Measurements from ENCODE around the gene KSR1. TPM values are rescaled to one million over a fixed set of nuclear protein-coding genes. Genes with fewer than 3 reads are reported as not detected.
"Not testable (repeated sequence)": the region's sequence is repeated elsewhere in the genome, so short reads cannot be mapped to it uniquely, and the experiment has no call there.

Gene KSR1
- total and polyA plus RNA-seq, 4 donors = 23.0 to 71.1 (median 47.0) TPM

DNA sequence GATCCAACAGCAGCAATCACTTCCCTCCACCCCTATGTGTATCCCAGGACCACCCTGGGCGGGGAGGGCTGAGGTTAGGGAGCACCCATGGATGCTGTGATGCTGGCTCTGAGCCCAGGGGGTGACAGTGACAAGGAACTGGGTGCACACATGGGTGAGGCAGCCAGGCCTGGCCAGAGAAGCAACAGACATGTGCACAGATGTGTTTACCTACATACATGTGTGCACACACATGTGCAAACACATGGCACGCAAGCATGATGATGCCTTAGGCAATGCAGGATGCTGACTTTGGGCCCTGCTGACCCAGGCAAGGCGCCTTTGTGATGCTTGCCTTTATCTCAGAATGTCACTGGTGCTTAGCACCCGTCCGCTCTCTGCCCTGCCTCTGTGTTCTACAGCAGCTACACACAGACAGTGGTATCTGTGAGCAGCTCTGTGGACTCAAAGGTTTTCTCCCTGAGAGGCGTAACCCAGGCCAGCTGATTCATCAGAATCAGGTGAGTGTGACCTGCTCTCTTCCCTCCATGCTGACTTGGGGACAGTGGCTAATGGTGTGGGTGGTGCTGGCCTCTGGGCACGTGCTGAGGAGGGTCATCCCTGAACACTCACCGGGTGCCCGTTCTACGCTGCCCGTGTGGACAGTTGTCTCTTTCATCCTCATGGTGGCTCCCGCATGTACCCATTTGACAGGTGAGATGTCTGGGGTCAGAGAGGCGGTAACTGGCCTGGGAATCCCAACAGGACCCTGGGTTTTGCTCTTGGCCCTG, 38.5 kb upstream of the KSR1 start:
- Histone ChIP-seq H3K4me1 (ENCODE audit: control insufficient read depth, insufficient read depth, low read length) (no peaks in the 10 kb centered on the region), H3K27me3 (ENCODE audit: control insufficient read depth, insufficient read depth, low read length) (no peaks in the 10 kb centered on the region), H3K4me3 (ENCODE audit: low read depth, low read length) (no peak overlapping the region), H3K9me3 (ENCODE audit: control insufficient read depth, insufficient read depth, low read length) (no peaks in the 10 kb centered on the region), H3K36me3 (ENCODE audit: control insufficient read depth, insufficient read depth, low read length) (no peaks in the 10 kb centered on the region), H3K27ac (ENCODE audit: low read depth, low read length) (no peak overlapping the region)
- no peak for DNase-seq (ENCODE audit: low read depth in 4 of 6, low spot score in 6 of 6)
- 96% methylated on average over 12 of the region's 13 CpGs for WGBS (ENCODE audit: insufficient coverage)

DNA sequence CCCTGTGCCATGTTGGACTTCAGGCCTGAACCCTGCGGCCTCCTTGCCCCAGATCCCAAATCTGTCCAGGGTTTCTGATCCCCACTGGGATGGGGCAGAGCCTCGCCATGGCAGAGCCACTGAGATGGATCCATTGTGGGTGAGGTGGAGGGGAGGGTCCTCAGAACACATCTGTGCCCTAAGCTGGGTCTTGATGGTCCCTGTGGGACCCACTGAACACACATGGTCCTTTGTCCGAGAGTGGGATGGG, 38.0 kb upstream of the KSR1 start:
- Histone ChIP-seq H3K27ac (ENCODE audit: low read depth, low read length) (no peak overlapping the region), H3K9me3 (ENCODE audit: control insufficient read depth, insufficient read depth, low read length) (no peaks in the 10 kb centered on the region), H3K4me3 (ENCODE audit: low read depth, low read length) (no peak overlapping the region), H3K4me1 (ENCODE audit: control insufficient read depth, insufficient read depth, low read length) (no peaks in the 10 kb centered on the region), H3K27me3 (ENCODE audit: control insufficient read depth, insufficient read depth, low read length) (no peaks in the 10 kb centered on the region), H3K36me3 (ENCODE audit: control insufficient read depth, insufficient read depth, low read length) (no peaks in the 10 kb centered on the region)
- WGBS (ENCODE audit: insufficient coverage) = 86% methylated on average over 3 of the region's 3 CpGs
- no peak for DNase-seq (ENCODE audit: low read depth in 4 of 6, low spot score in 6 of 6)

DNA sequence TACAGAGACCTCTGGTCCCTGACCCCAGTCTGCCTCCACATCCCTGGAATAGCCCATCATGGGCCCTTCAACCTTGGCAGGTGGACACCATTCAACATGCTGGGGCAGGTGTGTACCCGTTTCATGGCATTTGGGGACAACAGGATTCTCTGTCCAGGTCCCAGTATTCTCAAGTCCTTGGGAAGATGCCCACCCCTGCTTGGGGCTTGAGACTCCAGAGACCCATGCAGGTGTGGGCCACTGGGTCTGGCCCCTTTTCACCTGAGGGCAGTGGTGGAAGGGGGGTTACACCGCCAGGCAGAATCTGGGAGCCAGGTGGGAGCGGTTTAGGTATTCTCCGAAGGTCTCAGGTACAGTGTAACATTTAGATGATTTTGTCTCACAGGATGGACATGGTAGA, 37.1 kb upstream of the KSR1 start:
- H3K4me1 ChIP-seq (ENCODE audit: control insufficient read depth, insufficient read depth, low read length) = no peaks in the 10 kb centered on the region
- no peaks in the 10 kb centered on the region for H3K36me3 ChIP-seq (ENCODE audit: control insufficient read depth, insufficient read depth, low read length)
- no peak overlapping the region for H3K4me3 ChIP-seq (ENCODE audit: low read depth, low read length)
- no peak for DNase-seq (ENCODE audit: low read depth in 4 of 6, low spot score in 6 of 6)
- H3K27ac ChIP-seq (ENCODE audit: low read depth, low read length) = no peak overlapping the region
- no peaks in the 10 kb centered on the region for H3K27me3 ChIP-seq (ENCODE audit: control insufficient read depth, insufficient read depth, low read length)
- 100% methylated on average over 1 of the region's 4 CpGs for WGBS (ENCODE audit: insufficient coverage)
- H3K9me3 ChIP-seq (ENCODE audit: control insufficient read depth, insufficient read depth, low read length) = no peaks in the 10 kb centered on the region

DNA sequence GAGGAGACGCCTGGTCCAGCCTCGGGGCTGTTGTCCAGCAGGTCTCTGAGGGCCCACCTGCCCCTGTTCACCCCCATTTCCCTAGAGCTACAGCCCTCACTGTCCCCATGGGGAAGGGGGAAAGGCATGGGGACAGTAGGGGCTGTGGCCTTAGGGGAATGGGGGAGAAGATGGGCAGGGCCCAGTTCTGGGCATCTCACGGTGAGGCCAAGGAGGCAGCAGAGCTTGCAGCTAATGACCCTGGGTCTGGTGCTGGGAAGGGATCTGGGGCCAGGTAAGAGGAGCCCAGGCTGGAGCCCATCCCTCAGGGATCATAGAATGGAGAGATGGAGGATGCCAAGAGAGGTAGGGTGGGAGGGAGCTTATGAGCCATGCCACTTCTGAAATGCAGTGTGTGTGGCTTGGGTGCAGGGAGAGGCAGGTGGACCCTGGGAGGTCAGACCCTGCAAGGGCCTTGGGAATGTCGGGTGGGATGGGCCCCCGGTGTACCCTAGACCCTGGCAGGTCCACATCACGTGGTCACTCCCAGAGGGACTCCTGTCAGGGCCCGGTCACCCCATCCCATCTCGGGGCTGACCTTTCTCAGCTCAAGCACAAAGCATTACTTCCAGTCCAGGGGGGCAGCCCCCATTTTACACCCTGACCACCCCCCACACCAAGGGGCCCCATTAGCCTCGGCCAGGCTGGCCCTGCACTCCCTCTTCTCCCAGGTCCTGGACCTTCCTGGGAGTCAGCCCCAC, 35.9 kb upstream of the KSR1 start:
- Histone ChIP-seq H3K4me3 (ENCODE audit: low read depth, low read length) (no peak overlapping the region), H3K9me3 (ENCODE audit: control insufficient read depth, insufficient read depth, low read length) (no peaks in the 10 kb centered on the region), H3K4me1 (ENCODE audit: control insufficient read depth, insufficient read depth, low read length) (no peaks in the 10 kb centered on the region), H3K27me3 (ENCODE audit: control insufficient read depth, insufficient read depth, low read length) (no peaks in the 10 kb centered on the region), H3K27ac (ENCODE audit: low read depth, low read length) (no peak overlapping the region), H3K36me3 (ENCODE audit: control insufficient read depth, insufficient read depth, low read length) (no peaks in the 10 kb centered on the region)
- no peak for DNase-seq (ENCODE audit: low read depth in 4 of 6, low spot score in 6 of 6)
- WGBS (ENCODE audit: insufficient coverage) = 82% methylated on average over 9 of the region's 9 CpGs

DNA sequence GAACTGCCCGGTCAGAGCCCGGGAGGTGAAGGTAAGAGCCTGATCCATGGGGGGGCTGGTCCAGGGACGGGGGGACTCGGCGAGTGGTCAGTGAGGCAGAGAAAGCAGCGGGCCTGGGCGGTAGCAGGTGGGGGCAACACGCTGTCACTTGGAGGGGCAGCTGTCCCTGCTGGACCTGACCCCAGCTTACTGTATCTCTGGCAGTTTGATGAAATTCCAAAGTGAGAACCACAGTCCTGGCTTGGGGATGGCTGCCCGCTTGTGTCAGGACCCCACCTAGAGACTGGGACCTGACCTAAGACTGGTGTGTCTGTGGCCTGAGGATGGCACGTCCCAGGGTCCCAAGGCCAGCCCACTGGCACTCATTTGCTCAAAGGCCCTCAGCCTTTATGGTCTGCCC, 35.1 kb upstream of the KSR1 start:
- no peaks in the 10 kb centered on the region for H3K27me3 ChIP-seq (ENCODE audit: control insufficient read depth, insufficient read depth, low read length)
- no peak overlapping the region for H3K27ac ChIP-seq (ENCODE audit: low read depth, low read length)
- 91% methylated on average over 10 of the region's 10 CpGs for WGBS (ENCODE audit: insufficient coverage)
- H3K4me1 ChIP-seq (ENCODE audit: control insufficient read depth, insufficient read depth, low read length) = no peaks in the 10 kb centered on the region
- H3K36me3 ChIP-seq (ENCODE audit: control insufficient read depth, insufficient read depth, low read length) = no peaks in the 10 kb centered on the region
- no peaks in the 10 kb centered on the region for H3K9me3 ChIP-seq (ENCODE audit: control insufficient read depth, insufficient read depth, low read length)
- no peak for DNase-seq (ENCODE audit: low read depth in 4 of 6, low spot score in 6 of 6)
- H3K4me3 ChIP-seq (ENCODE audit: low read depth, low read length) = no peak overlapping the region

DNA sequence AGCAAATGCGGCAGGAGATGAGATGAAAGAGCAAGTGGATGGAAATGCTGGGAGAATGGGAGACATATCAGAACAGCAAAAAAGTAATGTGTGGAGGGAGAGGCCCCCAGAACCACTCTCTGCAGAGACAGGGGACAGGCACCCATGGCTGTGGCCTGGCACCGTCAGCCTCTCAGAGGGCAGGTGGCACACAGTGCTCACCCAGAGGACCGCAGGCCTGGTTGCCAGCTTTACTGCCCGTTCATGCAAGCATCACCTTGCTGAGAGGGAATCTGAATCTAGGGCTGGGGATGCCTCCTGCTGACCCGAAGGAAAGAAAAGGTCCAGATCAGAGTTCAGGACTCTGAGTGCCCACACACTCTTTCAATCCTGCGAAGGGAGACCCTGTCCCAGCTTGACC, 34.6 kb upstream of the KSR1 start:
- H3K4me1 ChIP-seq (ENCODE audit: control insufficient read depth, insufficient read depth, low read length); H3K9me3 ChIP-seq (ENCODE audit: control insufficient read depth, insufficient read depth, low read length); H3K27ac ChIP-seq (ENCODE audit: low read depth, low read length); H3K36me3 ChIP-seq (ENCODE audit: control insufficient read depth, insufficient read depth, low read length); H3K4me3 ChIP-seq (ENCODE audit: low read depth, low read length); H3K27me3 ChIP-seq (ENCODE audit: control insufficient read depth, insufficient read depth, low read length); DNase-seq (ENCODE audit: low read depth in 4 of 6, low spot score in 6 of 6): not testable (repeated sequence)
- WGBS (ENCODE audit: insufficient coverage) = 96% methylated on average over 5 of the region's 6 CpGs

DNA sequence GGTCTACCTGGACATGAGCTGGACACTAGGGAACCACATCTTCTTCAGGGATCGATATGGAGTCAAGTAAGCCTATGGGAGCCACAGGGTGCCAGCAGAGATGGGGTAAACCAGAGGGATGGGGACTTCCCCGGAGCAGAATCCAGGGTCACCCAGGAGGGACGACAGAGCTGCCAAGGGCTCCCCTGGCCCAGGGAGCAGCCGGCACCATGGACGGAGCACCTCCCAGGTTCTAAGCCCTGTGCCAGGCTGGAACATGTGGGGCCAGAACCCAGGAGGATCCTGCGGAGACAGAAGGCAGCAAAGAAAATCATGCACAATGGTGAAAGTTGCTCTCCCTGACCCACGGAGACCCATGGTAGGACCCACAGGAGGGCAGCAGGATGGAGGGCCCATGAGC, 33.6 kb upstream of the KSR1 start:
- 93% methylated on average over 6 of the region's 7 CpGs for WGBS (ENCODE audit: insufficient coverage)
- Histone ChIP-seq H3K4me3 (ENCODE audit: low read depth, low read length) (no peak overlapping the region), H3K36me3 (ENCODE audit: control insufficient read depth, insufficient read depth, low read length) (no peaks in the 10 kb centered on the region), H3K27me3 (ENCODE audit: control insufficient read depth, insufficient read depth, low read length) (no peaks in the 10 kb centered on the region), H3K4me1 (ENCODE audit: control insufficient read depth, insufficient read depth, low read length) (no peaks in the 10 kb centered on the region), H3K9me3 (ENCODE audit: control insufficient read depth, insufficient read depth, low read length) (no peaks in the 10 kb centered on the region), H3K27ac (ENCODE audit: low read depth, low read length) (no peak overlapping the region)
- DNase-seq (ENCODE audit: low read depth in 4 of 6, low spot score in 6 of 6) = no peak

DNA sequence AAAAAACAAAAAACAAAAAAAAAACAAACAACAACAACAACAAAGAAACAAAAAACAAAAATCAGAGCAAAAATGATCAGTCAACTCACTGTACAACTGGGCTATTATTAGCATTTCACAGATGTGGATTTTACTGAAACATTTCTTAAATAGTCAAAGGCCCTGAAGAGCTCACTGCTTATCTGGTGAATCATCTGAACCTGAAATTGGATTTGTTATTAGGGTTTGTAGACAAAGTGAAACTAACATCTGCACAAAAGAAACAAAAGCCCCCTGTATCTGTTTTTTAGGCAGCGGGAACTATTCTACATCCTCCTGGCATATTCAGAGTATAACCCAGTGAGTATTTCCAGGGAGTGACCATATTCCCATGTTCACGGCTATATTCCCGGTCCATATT, 32.6 kb upstream of the KSR1 start:
- H3K27ac ChIP-seq (ENCODE audit: low read depth, low read length) = no peak overlapping the region
- no peaks in the 10 kb centered on the region for H3K36me3 ChIP-seq (ENCODE audit: control insufficient read depth, insufficient read depth, low read length)
- no peaks in the 10 kb centered on the region for H3K27me3 ChIP-seq (ENCODE audit: control insufficient read depth, insufficient read depth, low read length)
- WGBS (ENCODE audit: insufficient coverage) = 90% methylated on average over 2 of the region's 3 CpGs
- no peaks in the 10 kb centered on the region for H3K9me3 ChIP-seq (ENCODE audit: control insufficient read depth, insufficient read depth, low read length)
- DNase-seq (ENCODE audit: low read depth in 4 of 6, low spot score in 6 of 6) = no peak
- no peak overlapping the region for H3K4me3 ChIP-seq (ENCODE audit: low read depth, low read length)
- no peaks in the 10 kb centered on the region for H3K4me1 ChIP-seq (ENCODE audit: control insufficient read depth, insufficient read depth, low read length)

DNA sequence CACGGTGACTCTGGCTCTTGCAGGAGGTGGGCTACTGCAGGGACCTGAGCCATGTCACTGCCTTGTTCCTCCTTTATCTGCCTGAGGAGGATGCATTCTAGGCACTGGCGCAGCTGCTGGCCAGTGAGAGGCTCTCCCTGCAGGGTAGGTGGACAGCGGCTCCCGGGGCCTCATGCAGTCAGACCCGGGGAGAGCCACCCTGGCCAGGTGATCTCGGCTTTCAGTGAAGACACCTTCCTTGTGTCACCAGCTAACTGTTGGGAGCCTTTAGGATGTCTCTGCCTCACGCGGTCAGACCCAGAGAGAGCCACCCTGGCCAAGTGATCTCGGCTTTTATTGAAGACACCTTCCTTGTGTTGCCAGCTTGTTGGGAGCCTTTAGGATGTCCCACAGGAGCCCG, 31.7 kb upstream of the KSR1 start:
- Histone ChIP-seq H3K9me3 (ENCODE audit: control insufficient read depth, insufficient read depth, low read length) (no peaks in the 10 kb centered on the region), H3K4me1 (ENCODE audit: control insufficient read depth, insufficient read depth, low read length) (no peaks in the 10 kb centered on the region), H3K4me3 (ENCODE audit: low read depth, low read length) (no peak overlapping the region), H3K27me3 (ENCODE audit: control insufficient read depth, insufficient read depth, low read length) (no peaks in the 10 kb centered on the region), H3K36me3 (ENCODE audit: control insufficient read depth, insufficient read depth, low read length) (no peaks in the 10 kb centered on the region), H3K27ac (ENCODE audit: low read depth, low read length) (no peak overlapping the region)
- 82% methylated on average over 10 of the region's 10 CpGs for WGBS (ENCODE audit: insufficient coverage)
- DNase-seq (ENCODE audit: low read depth in 4 of 6, low spot score in 6 of 6) = no peak

DNA sequence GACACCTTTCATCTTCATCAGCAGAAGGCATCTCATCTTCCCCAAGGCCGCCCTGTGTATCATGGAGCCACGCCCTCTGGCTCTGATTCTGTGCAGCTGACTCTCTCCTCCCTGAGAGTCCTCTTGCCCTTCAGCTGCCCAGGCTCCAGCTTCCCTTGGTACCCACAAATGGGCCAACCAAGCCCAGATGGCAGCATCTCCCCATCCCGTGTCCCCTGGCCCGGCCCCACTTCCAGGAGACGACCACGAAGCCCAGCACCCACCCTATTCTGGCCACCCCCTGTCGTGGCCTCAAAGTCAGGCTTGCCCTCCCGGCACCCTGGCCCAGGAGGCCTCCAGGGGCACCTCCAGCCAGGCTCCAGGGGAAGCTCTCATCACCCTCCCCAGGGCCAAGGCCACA, 31.3 kb upstream of the KSR1 start:
- WGBS (ENCODE audit: insufficient coverage) = 97% methylated on average over 2 of the region's 8 CpGs
- no peaks in the 10 kb centered on the region for H3K27me3 ChIP-seq (ENCODE audit: control insufficient read depth, insufficient read depth, low read length)

More for the DNA sequence above, 31.3 kb upstream of the KSR1 start:
- Histone ChIP-seq H3K9me3 (ENCODE audit: control insufficient read depth, insufficient read depth, low read length) (no peaks in the 10 kb centered on the region), H3K4me1 (ENCODE audit: control insufficient read depth, insufficient read depth, low read length) (no peaks in the 10 kb centered on the region), H3K4me3 (ENCODE audit: low read depth, low read length) (no peak overlapping the region), H3K36me3 (ENCODE audit: control insufficient read depth, insufficient read depth, low read length) (no peaks in the 10 kb centered on the region), H3K27ac (ENCODE audit: low read depth, low read length) (no peak overlapping the region)
- no peak for DNase-seq (ENCODE audit: low read depth in 4 of 6, low spot score in 6 of 6)
